IPS-11a (cell line): Measurements from ENCODE around the gene ERICH2.
A peak's percentile ranks its signal among the peaks of the same experiment; 100 is the strongest.

Experiments used
- H3K4me3 ChIP-seq: one replicate; pipeline ENCODE4 v1.5.1; 2013; ENCODE audit warnings: low read depth, low read length, control low read depth

The ERICH2 gene

GRCh38 chr2:170762760-170763159, 7.4 kb upstream of the ERICH2 start:
- H3K4me3 ChIP-seq = no peak overlapping the region

DNA sequence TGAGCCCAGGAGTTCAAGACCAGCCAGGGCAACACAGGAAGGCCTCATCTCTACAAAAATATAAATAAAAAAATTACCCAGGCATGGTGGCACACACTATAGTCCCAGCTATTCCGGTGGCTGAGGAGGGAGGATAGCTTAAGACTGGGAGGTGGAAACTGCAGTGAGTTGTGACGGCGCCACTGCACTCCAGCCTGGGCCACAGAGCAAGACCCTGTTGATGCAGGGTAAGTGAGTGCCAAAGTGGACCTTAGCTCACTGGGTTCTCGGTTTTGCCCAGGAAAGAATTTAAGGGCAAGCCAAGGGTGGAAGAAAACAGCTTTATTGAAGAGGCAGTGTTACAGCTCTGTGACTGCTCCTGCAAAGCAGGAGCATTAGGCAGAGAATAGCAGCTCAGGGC, 6.9 kb upstream of the ERICH2 start:
- H3K4me3 ChIP-seq = no peak overlapping the region

- no peak overlapping the region for H3K4me3 ChIP-seq
These were observed 5.3 kb upstream of the ERICH2 start for GRCh38 chr2:170764880-170765261.

- no peak overlapping the region for H3K4me3 ChIP-seq
These were observed 3.5 kb upstream of the ERICH2 start for GRCh38 chr2:170766693-170767092.

DNA sequence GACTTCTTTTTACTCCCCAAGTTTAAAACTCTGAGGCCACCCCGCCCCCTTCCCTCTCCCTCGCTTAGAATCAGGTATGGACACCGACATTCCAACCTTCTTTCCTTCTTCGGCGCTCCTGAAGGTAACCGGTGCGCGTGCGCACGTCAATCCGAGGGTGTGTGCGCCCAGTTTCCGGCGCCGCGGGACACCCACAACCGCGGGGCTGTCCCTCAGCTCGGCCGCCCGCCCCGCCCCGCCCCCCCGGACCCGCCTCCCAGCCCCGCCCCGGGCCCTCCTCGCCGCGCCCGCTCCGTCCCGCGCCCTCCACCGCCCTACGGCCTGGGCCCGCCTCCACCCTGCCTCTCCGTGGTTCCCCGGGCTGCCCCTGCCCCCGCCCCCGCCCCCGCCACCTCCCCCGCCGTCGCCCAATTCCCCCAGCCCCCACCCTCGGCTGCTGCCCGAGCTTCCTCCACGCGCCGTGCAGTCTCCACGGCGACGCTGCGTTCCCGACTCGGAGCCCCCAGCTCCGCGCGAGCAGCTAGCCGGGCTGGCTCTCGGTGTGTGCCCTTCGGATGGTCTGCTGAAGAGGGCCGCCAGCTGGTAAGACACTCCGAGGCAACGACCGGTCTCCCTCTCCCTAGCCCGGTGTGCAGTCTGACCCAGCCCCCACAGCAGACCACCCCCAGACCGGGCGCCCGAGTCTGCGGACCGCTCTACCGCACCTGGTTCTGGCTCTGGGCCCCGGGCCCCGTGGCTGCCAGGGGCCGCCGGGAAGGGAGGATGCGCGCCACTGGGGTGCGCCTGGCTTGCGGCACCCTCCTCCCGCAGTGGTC, 635 bp downstream of the ERICH2 start:
- H3K4me3 ChIP-seq = peak overlapping the region; percentile 77

DNA sequence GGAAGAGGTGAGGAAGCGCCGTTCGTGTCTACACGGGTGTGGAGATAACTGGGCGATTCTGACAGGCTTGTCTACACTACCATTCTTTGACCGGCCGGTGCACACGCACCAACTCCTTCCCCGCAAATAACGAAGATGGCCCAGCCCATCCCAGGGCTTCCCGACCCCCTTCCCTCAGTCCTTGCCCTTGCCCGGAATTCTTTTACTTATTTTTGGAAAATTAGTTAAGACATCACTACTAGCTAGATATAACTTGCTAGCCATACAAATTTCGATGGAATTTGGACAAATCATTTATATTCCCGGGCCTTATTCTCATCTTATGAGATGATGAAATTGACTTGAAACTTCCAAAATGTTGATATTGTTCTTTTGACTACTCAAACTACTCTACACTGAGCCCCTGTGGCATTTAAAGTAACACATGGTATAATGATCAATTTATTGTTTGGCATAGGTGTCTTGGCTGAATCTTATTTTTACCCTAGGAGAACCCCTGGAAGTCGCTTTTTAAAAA, 1.3 kb downstream of the ERICH2 start:
- H3K4me3 ChIP-seq = peak overlapping the region; percentile 77

- no peak overlapping the region for H3K4me3 ChIP-seq
These were observed 2.1 kb downstream of the ERICH2 start for GRCh38 chr2:170772295-170772694.

- no peak overlapping the region for H3K4me3 ChIP-seq
These were observed 3.9 kb downstream of the ERICH2 start for GRCh38 chr2:170774074-170774473.

GRCh38 chr2:170778900-170779299, 8.7 kb downstream of the ERICH2 start:
- H3K4me3 ChIP-seq = no peak overlapping the region

- H3K4me3 ChIP-seq = no peak overlapping the region
These were observed 9.1 kb downstream of the ERICH2 start for GRCh38 chr2:170779304-170779703.

GRCh38 chr2:170782673-170783072, 12.5 kb downstream of the ERICH2 start:
- H3K4me3 ChIP-seq = no peak overlapping the region

DNA sequence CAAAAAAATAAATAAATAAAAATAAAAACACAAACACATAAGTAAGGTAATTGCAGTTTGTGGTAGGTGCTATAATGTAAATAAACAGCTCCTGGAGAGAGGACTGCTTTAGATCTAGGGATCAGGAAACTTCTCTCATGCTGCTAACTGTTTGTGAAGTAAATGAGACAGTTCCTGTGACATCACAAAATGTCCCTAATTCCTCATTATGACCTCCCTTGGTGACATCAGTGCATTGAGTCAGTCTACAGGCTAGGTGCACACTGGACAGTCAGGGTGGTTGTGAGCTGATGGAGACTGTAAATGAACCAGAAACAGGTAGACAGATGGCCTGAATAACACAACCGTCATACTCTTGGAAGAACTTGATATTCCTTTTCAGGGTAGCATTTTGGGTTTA, 13.4 kb downstream of the ERICH2 start:
- no peak overlapping the region for H3K4me3 ChIP-seq

- H3K4me3 ChIP-seq = no peak overlapping the region
These were observed 28.8 kb downstream of the ERICH2 start for GRCh38 chr2:170798996-170799395.

DNA sequence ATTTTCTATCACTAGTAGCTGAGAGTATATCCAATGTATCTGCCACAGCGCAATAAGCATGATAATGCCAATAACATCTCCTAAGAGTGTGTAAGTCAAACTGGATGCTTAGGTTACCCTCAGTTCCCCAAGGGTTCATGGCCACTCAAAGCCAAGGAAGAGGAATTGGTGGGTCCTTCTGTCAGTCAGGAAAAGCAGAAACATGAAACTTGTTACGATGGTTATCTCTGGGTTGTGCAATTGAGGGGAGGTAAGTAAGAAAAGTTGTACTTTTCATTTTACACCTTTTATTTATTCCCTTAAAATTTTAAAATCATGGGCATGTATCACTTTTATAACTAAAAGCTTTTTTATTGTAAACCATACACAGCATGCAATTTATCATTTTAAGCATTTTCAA, 36.4 kb downstream of the ERICH2 start:
- no peak overlapping the region for H3K4me3 ChIP-seq

GRCh38 chr2:170812710-170813600, 42.8 kb downstream of the ERICH2 start:
- peak overlapping the region; percentile 25 for H3K4me3 ChIP-seq

DNA sequence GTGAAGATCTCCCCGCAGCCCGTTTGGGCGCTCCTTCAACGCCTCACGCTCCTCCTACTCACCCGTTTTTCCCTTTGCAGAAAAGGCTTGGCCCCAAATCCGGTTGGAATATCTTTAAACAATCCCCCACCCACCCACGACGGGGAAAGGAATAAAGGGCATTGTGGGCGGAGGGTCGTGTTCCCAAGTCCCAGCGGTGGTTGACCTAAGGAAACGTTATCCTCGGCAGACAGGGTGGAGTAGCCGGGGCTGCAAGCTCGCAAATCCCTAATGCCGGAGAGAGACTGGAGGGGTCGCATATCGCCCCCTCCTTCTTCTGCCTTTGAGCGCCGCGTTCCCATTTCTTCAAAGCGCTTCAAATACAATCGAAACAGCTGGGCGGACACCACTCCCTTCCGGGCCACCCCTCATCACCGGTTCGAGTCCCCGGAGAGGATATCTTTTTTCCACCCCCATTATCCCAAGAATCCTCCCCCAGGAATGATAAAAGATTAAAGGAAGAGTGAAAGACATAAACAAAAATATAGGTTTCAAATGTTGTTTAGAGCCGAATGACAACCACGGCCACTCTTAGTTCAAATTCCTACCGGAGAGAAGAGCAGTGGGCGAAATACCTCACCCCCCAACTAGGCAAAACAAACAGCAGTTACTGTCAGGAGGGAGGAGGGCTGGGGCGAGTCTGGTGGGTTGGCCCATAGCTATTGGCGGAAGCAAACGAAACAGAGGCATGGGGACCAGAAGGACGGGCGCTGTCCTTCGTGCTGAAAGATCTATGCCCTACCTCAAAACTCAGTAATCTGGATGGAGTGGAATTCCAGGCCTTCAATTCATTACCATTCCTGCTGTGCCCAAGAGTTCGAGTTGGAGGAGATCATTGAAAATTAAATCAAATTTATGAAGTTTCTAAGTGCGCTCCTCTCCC, 43.7 kb downstream of the ERICH2 start:
- H3K4me3 ChIP-seq = peak overlapping the region; percentile 25

DNA sequence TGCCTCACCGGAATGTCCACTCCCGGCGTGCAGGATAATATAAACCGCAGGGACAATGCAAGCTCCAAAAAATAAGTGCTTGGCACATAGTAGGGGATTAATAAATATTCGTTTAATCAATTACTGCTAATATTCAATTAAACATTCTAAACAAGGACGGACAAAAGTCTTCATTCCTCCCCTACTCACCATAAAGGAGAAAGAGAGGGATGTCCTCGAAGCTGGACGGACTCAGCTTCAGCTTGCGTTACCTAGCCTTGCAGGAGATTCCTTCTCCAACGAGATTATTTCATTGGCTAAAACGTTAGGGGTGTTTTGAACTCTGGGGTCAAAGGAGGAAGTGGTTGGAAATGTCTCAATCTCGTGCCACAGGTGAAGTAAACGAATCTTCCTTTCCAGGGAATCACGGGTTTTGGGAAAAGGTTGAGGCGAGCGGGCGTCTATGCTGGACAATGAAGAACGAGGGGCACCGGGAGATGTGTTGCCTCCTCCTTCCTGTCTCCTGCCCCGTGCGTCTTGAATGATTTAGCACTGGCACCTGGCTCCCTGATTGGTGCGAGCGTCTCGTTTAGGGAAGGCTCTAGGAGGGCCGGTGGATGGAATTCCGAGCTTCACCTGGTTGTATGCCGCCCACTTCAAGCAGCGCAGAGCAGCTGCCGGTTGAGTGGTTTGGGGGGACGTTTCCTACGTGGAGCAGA, 44.5 kb downstream of the ERICH2 start:
- no peak overlapping the region for H3K4me3 ChIP-seq

GRCh38 chr2:170815311-170815710, 45.1 kb downstream of the ERICH2 start:
- H3K4me3 ChIP-seq = peak overlapping the region; percentile 20

DNA sequence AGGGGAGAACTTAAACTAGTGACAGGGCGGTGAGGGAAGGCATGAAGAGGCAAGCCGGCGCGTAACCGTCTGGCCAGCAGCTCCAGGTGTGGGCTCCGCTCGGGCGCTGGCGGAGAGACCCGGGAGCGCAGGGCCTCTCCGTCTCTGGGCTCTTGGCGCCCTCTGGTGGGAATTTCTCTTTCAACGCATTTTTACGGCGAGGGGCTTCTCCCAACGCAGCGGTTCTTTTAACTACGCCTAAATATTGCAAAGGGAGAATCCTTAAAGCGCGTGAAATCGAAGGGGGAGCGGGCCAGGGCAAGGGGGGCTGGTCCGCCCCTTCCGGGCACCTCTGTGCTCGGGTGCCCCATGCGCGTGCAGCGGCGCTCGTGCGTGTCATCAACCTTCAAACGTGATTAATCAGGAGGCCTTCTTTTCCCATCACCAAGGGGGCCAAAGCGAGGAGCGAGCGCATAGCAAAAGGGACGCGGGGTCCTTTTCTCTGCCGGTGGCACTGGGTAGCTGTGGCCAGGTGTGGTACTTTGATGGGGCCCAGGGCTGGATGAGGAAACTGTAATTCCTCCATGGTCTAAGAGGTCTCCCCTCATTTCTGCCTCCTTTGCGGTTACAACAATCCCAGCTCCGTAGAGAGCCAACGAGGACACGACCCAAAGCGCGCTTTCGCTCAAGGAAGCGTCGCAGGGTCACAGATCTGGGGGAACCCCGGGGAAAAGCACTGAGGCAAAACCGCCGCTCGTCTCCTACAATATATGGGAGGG, 45.7 kb downstream of the ERICH2 start:
- peak overlapping the region; percentile 20 for H3K4me3 ChIP-seq
